AG04449 (cell line): ENCODE results near the gene COQ6.
"Not testable (repeated sequence)": the region's sequence is repeated elsewhere in the genome, so short reads cannot be mapped to it uniquely, and the experiment has no call there.

Experiments used
- CTCF ChIA-PET: fragments of 350-600 bp; formaldehyde crosslinking; extraction: SDS; loops from one replicate; lab custom pipeline; 2021; ENCODE audit warnings: antibody characterized with exemption; lab: Yijun Ruan, JAX
- POLR2A ChIA-PET: fragments of 400-600, 350-600 bp; formaldehyde crosslinking; extraction: SDS; loops from one replicate; lab custom pipeline; 2020; ENCODE audit warnings: antibody characterized with exemption, inconsistent platforms; lab: Yijun Ruan, JAX
- DNase-seq: peaks from one replicate; pipeline ENCODE4 v3.0.0-alpha.2; 2010; ENCODE audit warnings: low read depth, low spot score
- H3K4me3 ChIP-seq: 2 replicates; pipeline ENCODE4 v1.5.1; 2011; ENCODE audit warnings: low read depth, mild to moderate bottlenecking, control low read depth, low read length
- TF ChIP-seq, protein P1 (sequence below): IDR thresholded peaks from one replicate; pipeline ENCODE4 v1.5.1; 2011; ENCODE audit warnings: mild to moderate bottlenecking, moderate library complexity, low read length, control low read depth, inconsistent platforms; ENCODE audit not compliant: insufficient read depth; ENCODE audit errors: missing control alignments

COQ6 gene

DNA sequence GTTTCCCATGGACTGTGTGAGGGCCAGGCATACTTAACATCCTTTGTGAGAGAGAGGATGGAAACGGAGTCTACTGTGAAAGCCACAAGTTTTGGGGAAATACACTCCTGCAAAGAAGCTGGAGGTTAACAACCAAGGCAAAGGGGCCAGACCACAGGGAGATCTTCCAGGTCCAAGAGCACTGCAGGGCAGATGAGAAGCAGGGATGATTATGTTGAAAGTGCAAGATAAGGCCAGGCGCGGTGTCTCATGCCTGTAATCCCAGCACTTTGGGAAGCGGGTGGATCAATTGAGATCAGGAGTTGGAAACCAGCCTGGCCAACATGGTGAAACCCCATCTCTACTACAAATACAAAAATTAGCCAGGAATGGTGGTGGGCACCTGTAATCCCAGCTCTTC lies 15.1 kb downstream of the COQ6 start:
- no peak overlapping the region for H3K4me3 ChIP-seq
- DNase-seq: no peak
- ChIA-PET CTCF (interaction anchor here (0.6 kb wide), 1 partner anchor 109 kb away, joined by 5 read pairs; no protein-coding TSS in a partner anchor), POLR2A (no interaction called here)
- TF ChIP-seq, protein P1, sequence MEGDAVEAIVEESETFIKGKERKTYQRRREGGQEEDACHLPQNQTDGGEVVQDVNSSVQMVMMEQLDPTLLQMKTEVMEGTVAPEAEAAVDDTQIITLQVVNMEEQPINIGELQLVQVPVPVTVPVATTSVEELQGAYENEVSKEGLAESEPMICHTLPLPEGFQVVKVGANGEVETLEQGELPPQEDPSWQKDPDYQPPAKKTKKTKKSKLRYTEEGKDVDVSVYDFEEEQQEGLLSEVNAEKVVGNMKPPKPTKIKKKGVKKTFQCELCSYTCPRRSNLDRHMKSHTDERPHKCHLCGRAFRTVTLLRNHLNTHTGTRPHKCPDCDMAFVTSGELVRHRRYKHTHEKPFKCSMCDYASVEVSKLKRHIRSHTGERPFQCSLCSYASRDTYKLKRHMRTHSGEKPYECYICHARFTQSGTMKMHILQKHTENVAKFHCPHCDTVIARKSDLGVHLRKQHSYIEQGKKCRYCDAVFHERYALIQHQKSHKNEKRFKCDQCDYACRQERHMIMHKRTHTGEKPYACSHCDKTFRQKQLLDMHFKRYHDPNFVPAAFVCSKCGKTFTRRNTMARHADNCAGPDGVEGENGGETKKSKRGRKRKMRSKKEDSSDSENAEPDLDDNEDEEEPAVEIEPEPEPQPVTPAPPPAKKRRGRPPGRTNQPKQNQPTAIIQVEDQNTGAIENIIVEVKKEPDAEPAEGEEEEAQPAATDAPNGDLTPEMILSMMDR: no peak

DNA sequence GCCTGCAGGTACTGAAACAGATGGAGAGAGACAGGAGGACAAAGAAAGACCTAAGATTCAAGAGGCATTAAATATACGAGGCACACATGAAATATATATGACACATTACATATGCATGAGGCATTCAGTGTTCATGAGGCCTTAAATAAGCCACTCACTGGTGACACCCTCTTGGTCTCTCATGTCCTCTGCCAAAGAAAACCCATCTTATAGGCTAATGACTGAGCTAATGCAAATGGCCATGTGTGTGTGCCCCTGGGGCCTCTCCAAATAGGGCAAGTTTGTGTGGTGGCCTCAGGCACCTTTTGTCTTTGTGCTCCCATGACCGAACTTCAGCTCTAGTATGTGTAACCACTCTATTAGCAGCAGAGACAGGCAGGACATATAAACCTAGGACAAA lies 18.8 kb downstream of the COQ6 start:
- H3K4me3 ChIP-seq: no peak overlapping the region
- TF ChIP-seq, protein P1: no peak
- CTCF ChIA-PET: interaction anchor here (1.9 kb wide), 1 partner anchor 38 kb away, joined by 4 read pairs; no protein-coding TSS in a partner anchor
- no peak for DNase-seq
- POLR2A ChIA-PET: no interaction called here

DNA sequence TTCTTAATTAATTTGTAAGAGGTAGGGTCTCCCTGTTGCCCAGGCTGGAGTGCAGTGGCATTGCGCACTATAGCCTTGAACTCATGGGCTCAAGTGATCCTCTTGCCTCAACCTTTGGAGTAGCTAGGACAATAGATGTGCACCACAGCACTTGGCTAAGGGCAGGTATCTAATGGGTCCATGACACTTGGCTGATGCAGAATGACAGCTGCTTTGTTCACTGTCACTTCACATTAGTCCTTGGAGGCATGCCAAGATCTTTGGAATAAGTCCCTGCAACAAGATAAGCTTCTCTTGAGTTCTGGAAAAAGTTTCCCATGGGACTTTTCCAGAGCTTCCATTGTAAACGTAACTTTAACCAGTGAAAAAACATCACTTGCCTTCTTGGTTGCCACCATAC lies 23.4 kb downstream of the COQ6 start:
- CTCF ChIA-PET: no interaction called here
- POLR2A ChIA-PET: no interaction called here
- TF ChIP-seq, protein P1: no peak
- H3K4me3 ChIP-seq: no peak overlapping the region
- no peak for DNase-seq

DNA sequence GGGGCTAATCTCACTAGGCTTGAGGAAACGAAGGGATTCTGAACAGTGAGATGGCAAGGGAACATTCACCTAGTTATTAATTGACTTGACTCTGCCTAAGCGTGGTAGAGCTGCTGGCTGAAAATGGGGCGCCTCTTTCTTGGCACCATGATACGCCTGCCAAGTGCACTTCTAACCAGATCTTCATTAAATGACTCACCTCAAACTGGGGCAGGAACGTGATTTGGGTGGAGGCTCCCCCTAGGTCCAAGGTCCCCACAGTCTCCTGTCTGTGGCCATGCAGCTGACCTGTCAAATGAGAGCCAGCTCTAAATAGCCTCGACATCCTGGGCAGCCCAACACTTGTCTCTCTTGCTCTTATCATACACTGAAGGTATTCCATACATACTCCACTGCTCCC lies 26.0 kb downstream of the COQ6 start:
- no peak for DNase-seq
- TF ChIP-seq, protein P1: no peak
- POLR2A ChIA-PET: no interaction called here
- CTCF ChIA-PET: no interaction called here
- no peak overlapping the region for H3K4me3 ChIP-seq

DNA sequence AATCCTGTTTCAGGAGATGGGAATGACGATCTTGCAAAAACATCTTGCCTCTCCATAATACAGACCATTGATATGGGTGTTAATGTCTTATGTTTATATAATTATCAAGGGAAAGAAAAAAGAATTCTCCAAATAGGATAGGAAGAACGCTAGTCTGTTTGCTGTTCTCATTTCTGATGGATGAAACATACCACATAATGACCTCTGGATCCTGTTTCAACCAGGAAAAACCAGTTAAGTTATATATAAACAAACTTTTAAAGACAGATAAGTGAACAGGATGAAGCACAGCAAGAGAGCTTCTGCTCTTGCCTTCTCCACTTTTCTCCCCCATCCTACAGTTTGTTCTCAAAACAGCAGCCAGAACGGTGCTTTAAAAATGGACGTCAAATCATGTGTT lies 27.8 kb downstream of the COQ6 start:
- no peak overlapping the region for H3K4me3 ChIP-seq
- CTCF ChIA-PET: interaction anchor here (1.2 kb wide), 1 partner anchor 33 kb away, joined by 4 read pairs; no protein-coding TSS in a partner anchor
- POLR2A ChIA-PET: no interaction called here
- TF ChIP-seq, protein P1: no peak
- DNase-seq: peak; percentile 23

DNA sequence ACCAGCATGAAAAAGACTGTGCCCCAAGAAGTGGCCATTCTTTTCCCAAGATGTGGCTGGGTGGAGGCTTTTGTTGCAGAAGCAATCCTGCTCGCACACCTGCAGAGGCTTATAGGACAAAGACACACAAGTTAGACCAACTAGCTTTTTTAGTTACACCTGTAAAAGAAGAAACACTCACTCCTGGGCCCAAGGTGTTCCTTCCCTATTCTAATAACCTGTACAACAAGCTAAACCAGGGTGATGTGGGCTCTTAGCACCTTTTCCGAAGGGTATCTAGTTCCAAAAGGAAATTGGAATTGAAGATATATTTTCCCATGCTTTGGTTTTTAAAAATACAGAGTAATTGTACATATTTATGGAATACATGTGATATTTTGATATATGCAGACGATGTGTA lies 38.0 kb downstream of the COQ6 start:
- ChIA-PET CTCF (no interaction called here), POLR2A (no interaction called here)
- TF ChIP-seq, protein P1: no peak
- no peak overlapping the region for H3K4me3 ChIP-seq
- DNase-seq: no peak

DNA sequence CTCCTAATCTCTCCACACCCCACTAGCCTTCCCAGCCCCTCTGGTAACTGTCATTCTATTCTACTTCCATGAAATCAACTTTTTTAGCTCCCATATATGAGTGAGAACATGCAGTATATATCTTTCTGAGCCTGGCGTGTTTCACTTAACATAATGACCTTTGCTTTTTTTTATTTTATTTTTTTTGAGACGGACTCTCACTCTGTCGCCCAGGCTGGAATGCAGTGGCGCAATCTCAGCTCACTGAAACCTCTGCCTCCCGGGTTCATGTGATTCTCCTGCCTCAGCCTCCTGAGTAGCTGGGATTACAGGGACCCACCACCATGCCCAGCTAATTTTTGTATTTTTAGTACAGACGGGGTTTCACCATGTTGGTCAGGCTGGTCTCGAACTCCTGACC lies 38.6 kb downstream of the COQ6 start:
- H3K4me3 ChIP-seq, DNase-seq, CTCF ChIA-PET, POLR2A ChIA-PET: not testable (repeated sequence)
